Transverse colon (tissue), 4 donors: ENCODE measurements around the gene JDP2. TPM values are rescaled to one million over a fixed set of nuclear protein-coding genes. Genes with fewer than 3 reads are reported as not detected.

Source experiments
- DNase-seq: peaks from one replicate; pipeline ENCODE4 v3.0.0-alpha.2; 2019
- H3K27ac ChIP-seq, 4 donors: fragments of 200-600 bp; sonication (generic); 2 replicates each; pipeline ENCODE4 v1.5.1; 2016 to 2018; ENCODE audit warnings: inconsistent platforms in 4 of 4
- H3K27me3 ChIP-seq: fragments of 200-600 bp; sonication (generic); 2 replicates; pipeline ENCODE4 v1.5.1; 2017; ENCODE audit warnings: inconsistent platforms
- H3K36me3 ChIP-seq, 4 donors: fragments of 200-600 bp; sonication (generic); 2 replicates each; pipeline ENCODE4 v1.5.1; 2017 to 2019; ENCODE audit warnings: inconsistent platforms in 4 of 4
- H3K4me1 ChIP-seq, 4 donors: fragments of 200-600 bp; sonication (generic); 2 replicates each; pipeline ENCODE4 v1.5.1; 2017 to 2020; ENCODE audit warnings: inconsistent platforms in 4 of 4
- H3K4me3 ChIP-seq, 4 donors: fragments of 200-600 bp; sonication (generic); 1 replicate in 1 of 4; 2 replicates in 3 of 4; pipeline versions ENCODE4 v1.5.1 to v1.6.1; 2017 to 2019; ENCODE audit warnings: inconsistent platforms in 4 of 4
- H3K9me3 ChIP-seq, 2 donors: fragments of 200-600 bp; sonication (generic); 2 replicates each; pipeline ENCODE4 v1.5.1; 2017 to 2019; ENCODE audit warnings: inconsistent platforms in 2 of 2
- CTCF ChIP-seq, 5 experiments: fragments of 200-600 bp in 3 of 5; fragments of 450-650 bp in 2 of 5; sonication (generic) in 3 of 5; IDR thresholded peaks; 1 replicate in 2 of 5; 2 replicates in 3 of 5; pipeline ENCODE4 v1.5.1; 2016 to 2017; ENCODE audit warnings: antibody characterized with exemption in 5 of 5, inconsistent platforms in 3 of 5, mild to moderate bottlenecking in 2 of 5, moderate library complexity in 1 of 5
- EP300 ChIP-seq: sonication (generic); formaldehyde crosslinking; IDR thresholded peaks from one replicate; pipeline ENCODE4 v1.6.1; 2017; ENCODE audit warnings: antibody characterized with exemption, low read depth
- POLR2A ChIP-seq: fragments of 450-650 bp; IDR thresholded peaks from one replicate; pipeline ENCODE4 v1.6.1; 2016; ENCODE audit warnings: antibody characterized with exemption, mild to moderate bottlenecking, moderate library complexity
- POLR2AphosphoS5 ChIP-seq, 3 donors: sonication (generic); formaldehyde crosslinking; IDR thresholded peaks; one replicate each; pipeline ENCODE4 v1.6.1; 2016; ENCODE audit warnings: antibody characterized with exemption in 3 of 3
- WGBS, 2 donors: methylation state at CpG; one replicate each; pipeline ENCODE4 v1.1.5; 2018; ENCODE audit warnings: low coverage in 1 of 2; 5-methylcytosine and 5-hydroxymethylcytosine counted together
- in situ Hi-C, 4 donors: fragments of 200-750 bp; cut with MboI; loops; one replicate each; pipeline versions ENCODE4 v1.15.0 to v1.15.1; 2017; ENCODE audit warnings: low sequenced_read_pairs in 3 of 4, low pct_ligation_motif_present in 1 of 4, low pct_unique_long_range_greater_than_20kb in 1 of 4
- intact Hi-C: fragments of 100-400 bp; cut with DNase I; formaldehyde crosslinking; loops from one replicate; pipeline ENCODE4 v1.15.1; 2023; ENCODE audit warnings: low total_unique reads
- total RNA-seq, 4 donors: library from RNA; depleted of rRNA; stranded (reverse); fragments of >200 nt; gene quantifications; one replicate each; pipeline ENCODE4 v1.1.0, GENCODE V29; 2016

The JDP2 gene
- total RNA-seq, 4 donors from 2014 or later, result 49.2 to 108 (median 57.8) TPM

DNA sequence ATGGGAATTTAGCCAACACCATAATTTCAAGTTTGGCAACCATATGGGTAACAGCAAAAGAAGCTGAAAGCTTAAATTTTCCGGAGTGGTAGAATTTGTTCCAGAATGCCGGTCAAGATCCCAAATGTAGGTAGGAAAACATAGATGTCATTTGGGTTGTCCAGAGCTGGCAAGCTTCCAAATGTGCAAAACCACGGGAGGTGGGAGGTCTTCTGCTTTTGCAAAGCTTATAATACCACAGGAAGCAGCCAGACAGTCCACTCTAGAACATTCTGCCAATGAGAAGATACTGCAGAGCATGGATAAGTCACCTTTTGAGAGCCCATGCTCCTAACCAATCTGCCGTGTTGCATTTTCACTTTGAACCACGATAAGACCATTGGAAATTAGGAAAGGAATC is 68.1 kb downstream of the JDP2 start:
- DNase-seq, result no peak
- H3K4me3 ChIP-seq, result no peak overlapping the region
- no peaks in the 10 kb centered on the region for H3K36me3 ChIP-seq
- H3K27ac ChIP-seq, result no peak overlapping the region
- no peaks in the 10 kb centered on the region for H3K9me3 ChIP-seq
- WGBS, 2 donors, result 66 to 86% methylated on average over 3 to 5 of the region's 5 CpGs
- TF ChIP-seq POLR2AphosphoS5 (IDR thresholded peaks at IDR 0.05), result no peak
- no peak for TF ChIP-seq CTCF (IDR thresholded peaks at IDR 0.05)
- no peak for TF ChIP-seq POLR2A
- no peak for TF ChIP-seq EP300
- in situ Hi-C loops, result loop anchor here in 3 of 4 donors (25.0 kb wide), 2 partner anchors 359 to 384 kb away; partner anchors contain the start of gene NEK9 (in 2 of the 3)
- no peaks in the 10 kb centered on the region for H3K27me3 ChIP-seq
- no peaks in the 10 kb centered on the region for H3K4me1 ChIP-seq
- intact Hi-C loops, result no loop called here

GRCh38 chr14:75496755-75497154 is 68.9 kb downstream of the JDP2 start:
- TF ChIP-seq CTCF (IDR thresholded peaks at IDR 0.05) (no peak), POLR2AphosphoS5 (IDR thresholded peaks at IDR 0.05) (no peak), POLR2A (no peak), EP300 (no peak)
- Histone ChIP-seq H3K4me3 (no peak overlapping the region), H3K27ac (no peak overlapping the region), H3K9me3 (no peaks in the 10 kb centered on the region), H3K4me1 (no peaks in the 10 kb centered on the region), H3K27me3 (no peaks in the 10 kb centered on the region), H3K36me3 (no peaks in the 10 kb centered on the region)
- intact Hi-C loops (no loop called here), in situ Hi-C loops (loop anchor here in 3 of 4 donors (25.0 kb wide), 2 partner anchors 359 to 384 kb away; partner anchors contain the start of gene NEK9 (in 2 of the 3))
- WGBS, 2 donors, result 67 to 88% methylated on average over 1 to 4 of the region's 4 CpGs
- DNase-seq, result no peak

- H3K27ac ChIP-seq, result no peak overlapping the region
- H3K4me1 ChIP-seq, result no peaks in the 10 kb centered on the region
- in situ Hi-C loops (loop anchor here in 3 of 4 donors (25.0 kb wide), 2 partner anchors 360 to 385 kb away; partner anchors contain the start of gene NEK9 (in 2 of the 3)), intact Hi-C loops (no loop called here)
- TF ChIP-seq POLR2A (no peak), EP300 (no peak), POLR2AphosphoS5 (IDR thresholded peaks at IDR 0.05) (no peak), CTCF (IDR thresholded peaks at IDR 0.05) (no peak)
- H3K4me3 ChIP-seq, result no peak overlapping the region
- WGBS, 2 donors, result 80% methylated on average over 4 of the region's 4 CpGs; no CpG with 5 or more reads in 1 of the 2 donors
- H3K36me3 ChIP-seq, result no peaks in the 10 kb centered on the region
- H3K9me3 ChIP-seq, result no peaks in the 10 kb centered on the region
- DNase-seq, result no peak
- H3K27me3 ChIP-seq, result no peaks in the 10 kb centered on the region
Observed at GRCh38 chr14:75497191-75497590, 69.4 kb downstream of the JDP2 start.

DNA sequence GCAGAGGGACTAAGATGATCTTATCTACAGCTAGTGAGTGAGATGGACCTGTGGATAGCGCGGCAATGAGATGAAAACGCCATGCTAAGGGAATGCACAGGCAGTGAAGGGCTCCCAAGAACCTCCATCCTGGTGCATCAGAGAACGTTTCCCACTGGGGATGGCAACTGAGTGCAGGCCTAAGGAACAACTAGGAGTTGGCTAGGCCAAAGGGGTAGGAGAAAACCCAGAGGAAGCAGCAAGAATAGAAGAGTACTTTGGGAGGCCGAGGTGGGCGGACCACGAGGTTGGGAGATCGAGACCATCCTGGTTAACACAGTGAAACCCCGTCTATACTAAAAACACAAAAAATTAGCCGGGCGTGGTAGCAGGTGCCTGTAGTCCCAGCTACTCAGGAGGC is 69.9 kb downstream of the JDP2 start:
- TF ChIP-seq POLR2A (no peak), POLR2AphosphoS5 (IDR thresholded peaks at IDR 0.05) (no peak), EP300 (no peak), CTCF (IDR thresholded peaks at IDR 0.05) (no peak)
- Histone ChIP-seq H3K36me3 (no peaks in the 10 kb centered on the region), H3K27me3 (no peaks in the 10 kb centered on the region), H3K4me3 (no peak overlapping the region), H3K9me3 (no peaks in the 10 kb centered on the region), H3K27ac (no peak overlapping the region), H3K4me1 (no peaks in the 10 kb centered on the region)
- WGBS, 2 donors, result 67 to 92% methylated on average over 1 to 11 of the region's 11 CpGs
- no peak for DNase-seq
- intact Hi-C loops, result no loop called here
- in situ Hi-C loops, result loop anchor here in 3 of 4 donors (25.0 kb wide), 2 partner anchors 360 to 385 kb away; partner anchors contain the start of gene NEK9 (in 2 of the 3)
